ENCODE measurements around the gene SPIN2A. TPM values are rescaled to one million over a fixed set of nuclear protein-coding genes. Genes with fewer than 3 reads are reported as not detected.
A peak's percentile ranks its signal among the peaks of the same experiment; 100 is the strongest.
"Not testable (repeated sequence)": the region's sequence is repeated elsewhere in the genome, so short reads cannot be mapped to it uniquely, and the experiment has no call there.

The SPIN2A gene
- total RNA-seq, 4 donors from 2014 or later: 1.5 to 2.0 (median 1.7) TPM; not detected in 1

GRCh38 chrX:57121162-57121755 is 15.9 kb downstream of the SPIN2A start, which contains the start of gene SPIN2B:
TSS of gene SPIN2B (minus strand) at chrX:57121548.
- peak; percentile 28 to 48 for DNase-seq (ENCODE audit: low spot score in 2 of 2)
- TF ChIP-seq EP300 (IDR thresholded peaks at IDR 0.05) (peak in 1 of 2 donors; percentile 71), CTCF (IDR thresholded peaks at IDR 0.05) (peak in 1 of 5 experiments; percentile 17), POLR2A (IDR thresholded peaks at IDR 0.05) (peak in 1 of 2 donors; percentile 38)
- no peaks in the 10 kb centered on the region for H3K9me3 ChIP-seq
- WGBS, 2 donors: 0 to 54% methylated on average over 11 to 43 of the region's 43 CpGs
- H3K27ac ChIP-seq: peak within 1 kb of the TSS; percentile 27 to 88 (median 80)
- no peaks in the 10 kb centered on the region for H3K27me3 ChIP-seq
- H3K4me3 ChIP-seq: peak within 1 kb of the TSS; percentile 36 to 72 (median 62)
- no peaks in the 10 kb centered on the region for H3K4me1 ChIP-seq
- H3K36me3 ChIP-seq: no peaks in the 10 kb centered on the region

GRCh38 chrX:57120619-57121161 is 16.5 kb downstream of the SPIN2A start:
- H3K36me3 ChIP-seq; DNase-seq (ENCODE audit: low spot score in 2 of 2); H3K9me3 ChIP-seq; H3K27me3 ChIP-seq; H3K4me1 ChIP-seq: not testable (repeated sequence)
- 0 to 41% methylated on average over 4 to 10 of the region's 12 CpGs for WGBS, 2 donors
- peak overlapping the region; percentile 36 to 72 (median 62) for H3K4me3 ChIP-seq
- peak overlapping the region in 3 of 4 donors; percentile 74 to 88 (median 85) for H3K27ac ChIP-seq

- DNase-seq (ENCODE audit: low spot score in 2 of 2): no peak
- H3K27ac ChIP-seq: no peak overlapping the region
- no peak overlapping the region for H3K4me3 ChIP-seq
- H3K4me1 ChIP-seq: no peaks in the 10 kb centered on the region
- no peaks in the 10 kb centered on the region for H3K9me3 ChIP-seq
- TF ChIP-seq POLR2A (IDR thresholded peaks at IDR 0.05) (no peak), CTCF (IDR thresholded peaks at IDR 0.05) (no peak), EP300 (IDR thresholded peaks at IDR 0.05) (no peak)
- no peaks in the 10 kb centered on the region for H3K27me3 ChIP-seq
- 59 to 70% methylated on average over 1 of the region's 1 CpG for WGBS, 2 donors
- no peaks in the 10 kb centered on the region for H3K36me3 ChIP-seq
These were observed 17.8 kb downstream of the SPIN2A start for GRCh38 chrX:57119416-57119815.

GRCh38 chrX:57117566-57117965 is 19.6 kb downstream of the SPIN2A start:
- 40 to 55% methylated on average over 4 of the region's 4 CpGs for WGBS, 2 donors
- DNase-seq (ENCODE audit: low spot score in 2 of 2); H3K36me3 ChIP-seq; H3K9me3 ChIP-seq; H3K4me3 ChIP-seq; H3K27me3 ChIP-seq; H3K4me1 ChIP-seq; H3K27ac ChIP-seq: not testable (repeated sequence)

- 42 to 56% methylated on average over 2 of the region's 2 CpGs for WGBS, 2 donors
- TF ChIP-seq EP300 (IDR thresholded peaks at IDR 0.05): no peak
- TF ChIP-seq CTCF (IDR thresholded peaks at IDR 0.05): no peak
- TF ChIP-seq POLR2A (IDR thresholded peaks at IDR 0.05): no peak
- Histone ChIP-seq H3K27ac (no peak overlapping the region), H3K27me3 (no peaks in the 10 kb centered on the region), H3K4me1 (no peaks in the 10 kb centered on the region), H3K4me3 (no peak overlapping the region), H3K36me3 (peaks cover 0 to 20% (median 0%) of the 10 kb centered on the region in 3 donors), H3K9me3 (peaks cover 0 to 3% (median 0%) of the 10 kb centered on the region in 4 donors)
- no peak for DNase-seq (ENCODE audit: low spot score in 2 of 2)
These were observed 32.2 kb downstream of the SPIN2A start for GRCh38 chrX:57104921-57105398.

GRCh38 chrX:57104406-57104805 is 32.8 kb downstream of the SPIN2A start:
- H3K27me3 ChIP-seq: no peaks in the 10 kb centered on the region
- H3K27ac ChIP-seq: no peak overlapping the region
- H3K4me3 ChIP-seq: no peak overlapping the region
- H3K36me3 ChIP-seq: peaks cover 0 to 21% (median 0%) of the 10 kb centered on the region in 3 donors
- WGBS, 2 donors: 76 to 88% methylated on average over 4 of the region's 4 CpGs
- TF ChIP-seq CTCF (IDR thresholded peaks at IDR 0.05) (no peak), EP300 (IDR thresholded peaks at IDR 0.05) (no peak), POLR2A (IDR thresholded peaks at IDR 0.05) (no peak)
- peaks cover 0 to 8% (median 1%) of the 10 kb centered on the region in 4 donors for H3K9me3 ChIP-seq
- DNase-seq (ENCODE audit: low spot score in 2 of 2): no peak
- H3K4me1 ChIP-seq: no peaks in the 10 kb centered on the region
